ENCODE results near the gene TMEM178B.
"Not testable (repeated sequence)": the region's sequence is repeated elsewhere in the genome, so short reads cannot be mapped to it uniquely, and the experiment has no call there.

Gene TMEM178B

DNA sequence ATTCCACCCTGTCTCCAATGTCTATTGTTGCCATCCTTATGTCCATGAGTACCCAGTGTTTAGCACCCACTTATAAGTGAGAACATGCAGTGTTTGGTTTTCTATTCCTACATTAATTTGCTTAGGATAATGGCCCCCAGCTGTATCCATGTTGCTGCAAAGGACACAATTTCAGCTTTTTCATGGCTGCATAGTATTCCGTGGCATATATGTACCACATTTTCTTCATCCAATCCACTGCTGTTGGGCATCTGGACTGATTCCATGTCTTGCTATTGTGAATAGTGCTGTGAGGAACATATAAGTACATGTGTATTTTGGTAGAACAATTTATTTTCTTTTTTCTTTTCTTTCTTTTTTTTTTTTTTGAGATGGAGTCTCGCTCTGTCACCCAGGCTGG is 68.2 kb downstream of the TMEM178B start:
- DNase-seq (ENCODE audit: low spot score) = no peak

DNA sequence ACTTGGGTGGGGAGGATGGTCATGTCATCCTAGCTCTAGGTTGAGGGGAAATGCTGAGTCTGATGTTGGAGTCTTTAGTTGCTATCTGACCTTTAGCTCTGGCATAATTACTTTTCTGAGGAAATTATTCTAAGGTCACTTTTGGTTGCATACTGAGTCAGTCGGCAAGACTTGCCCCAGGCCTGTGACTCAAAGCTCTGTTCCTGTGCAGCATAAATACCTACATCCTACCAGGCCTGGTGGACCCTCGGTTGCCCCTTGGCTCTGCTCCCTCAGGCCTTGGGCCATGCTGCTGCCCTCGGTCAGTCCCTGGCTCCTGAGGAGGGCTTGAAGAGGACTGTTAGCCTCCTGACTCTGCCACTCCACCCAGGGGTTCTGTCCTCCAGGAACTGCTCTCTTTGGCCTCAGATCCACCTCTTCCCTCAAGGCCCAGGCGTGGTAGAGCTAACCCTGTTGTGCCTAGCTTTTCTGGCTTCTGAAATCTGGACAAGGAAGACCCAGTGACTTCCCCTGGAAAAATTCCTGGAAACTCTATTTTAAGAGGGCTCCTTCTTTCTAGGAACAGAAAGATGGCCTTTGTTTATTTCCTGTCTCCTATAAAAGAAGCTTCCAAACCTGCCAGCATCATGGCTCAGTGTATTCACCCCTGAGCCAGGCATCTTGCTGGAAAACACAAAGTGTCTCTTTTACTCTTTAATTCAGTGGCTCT is 71.2 kb downstream of the TMEM178B start:
- no peak for DNase-seq (ENCODE audit: low spot score)

- DNase-seq (ENCODE audit: low spot score) = no peak
Measured at GRCh38 chr7:141145630-141145982, 71.7 kb downstream of the TMEM178B start.

- no peak for DNase-seq (ENCODE audit: low spot score)
Measured at GRCh38 chr7:141147482-141147881, 73.6 kb downstream of the TMEM178B start.

DNA sequence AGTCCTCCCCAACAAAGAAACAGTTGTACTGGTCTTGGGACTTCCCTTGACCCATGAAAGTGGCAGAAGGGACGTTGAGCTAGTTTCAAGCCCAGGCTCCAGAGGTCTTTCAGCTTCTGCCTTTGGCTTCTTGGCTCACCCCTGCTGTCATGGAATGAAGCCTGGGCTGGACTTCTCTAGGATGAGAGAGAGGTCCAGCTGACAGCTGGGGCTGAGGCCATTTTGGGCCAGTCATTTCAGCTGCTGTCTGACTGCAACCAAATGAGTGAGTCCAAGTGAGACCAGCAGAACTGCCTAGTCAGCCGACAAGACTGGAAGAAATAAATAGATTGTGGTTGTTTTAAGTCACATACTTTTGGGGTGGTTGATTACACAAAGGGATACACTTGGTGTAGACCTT is 76.6 kb downstream of the TMEM178B start:
- no peak for DNase-seq (ENCODE audit: low spot score)

GRCh38 chr7:141151746-141152145 is 77.9 kb downstream of the TMEM178B start:
- DNase-seq (ENCODE audit: low spot score) = no peak

DNA sequence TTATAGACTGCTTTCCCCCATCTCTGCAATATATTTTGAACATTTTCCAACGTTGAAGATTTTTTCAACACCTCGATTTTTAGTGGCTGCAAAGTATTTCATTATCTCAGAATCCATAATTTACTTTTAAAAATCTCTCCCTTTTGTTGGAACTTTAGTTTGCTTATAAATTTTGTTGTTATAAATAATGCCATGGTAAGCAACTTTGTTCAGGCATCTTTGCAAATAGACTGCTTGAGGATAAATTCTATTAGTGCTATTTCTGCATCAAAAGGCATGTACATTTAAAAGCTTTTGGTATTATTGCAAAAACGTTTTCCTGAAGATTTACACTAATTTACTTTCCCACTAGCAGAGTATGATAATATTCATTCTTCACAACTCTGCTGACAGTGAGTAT is 79.4 kb downstream of the TMEM178B start:
- no peak for DNase-seq (ENCODE audit: low spot score)

DNA sequence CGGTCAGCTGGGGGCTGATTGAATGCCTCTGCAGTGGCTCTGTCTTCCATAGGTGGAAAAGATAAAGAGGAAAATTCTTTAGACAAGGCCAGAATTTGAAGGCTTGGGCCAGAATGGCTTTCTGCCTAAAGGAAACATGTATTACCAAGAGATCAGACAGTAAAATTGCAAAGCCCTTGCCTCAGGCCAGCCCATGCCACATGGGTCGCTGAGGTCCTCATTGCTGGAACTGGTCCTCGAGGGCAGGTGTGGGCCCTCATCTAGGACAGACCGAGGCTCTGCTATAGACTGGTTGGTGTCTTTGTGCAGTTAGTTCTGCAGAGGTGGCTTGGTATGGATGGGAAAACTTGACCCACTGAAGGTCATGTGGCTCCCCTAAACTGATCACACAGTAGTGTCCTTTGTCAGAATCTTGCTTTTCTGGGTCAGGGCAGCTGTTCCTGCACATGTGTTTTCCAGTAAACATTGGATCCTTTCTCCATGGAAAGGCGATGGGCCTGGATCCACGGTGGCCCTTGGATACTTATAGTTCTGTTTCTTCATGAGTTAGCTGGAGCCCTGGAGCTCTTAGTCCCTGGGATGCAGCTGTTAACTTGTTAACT is 80.4 kb downstream of the TMEM178B start:
- DNase-seq (ENCODE audit: low spot score) = no peak

GRCh38 chr7:141156407-141156806 is 82.5 kb downstream of the TMEM178B start:
- DNase-seq (ENCODE audit: low spot score) = no peak

GRCh38 chr7:141157138-141157765 is 83.4 kb downstream of the TMEM178B start:
- DNase-seq (ENCODE audit: low spot score) = no peak

DNA sequence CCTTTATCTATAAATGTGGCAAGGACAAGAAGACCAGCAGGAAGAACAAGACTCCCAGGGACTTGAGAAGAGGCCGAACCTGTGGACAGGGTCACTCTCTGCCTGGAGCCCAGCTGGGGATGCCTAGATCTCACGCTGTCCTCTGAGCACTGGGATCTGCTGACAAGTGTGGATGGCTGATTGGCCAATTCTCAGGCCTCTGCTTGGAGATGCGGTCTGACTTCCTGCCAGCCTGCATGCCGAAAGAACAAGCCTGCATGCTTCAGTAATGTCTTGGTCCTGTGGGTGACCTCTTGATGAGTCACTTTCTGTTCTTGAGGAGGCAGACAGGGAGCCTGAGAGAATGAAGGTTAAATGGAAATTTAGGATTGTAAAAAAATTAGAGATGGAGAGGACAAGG is 84.7 kb downstream of the TMEM178B start:
- no peak for DNase-seq (ENCODE audit: low spot score)

GRCh38 chr7:141160246-141160860 is 86.5 kb downstream of the TMEM178B start:
- no peak for DNase-seq (ENCODE audit: low spot score)

GRCh38 chr7:141161550-141162535 is 88.0 kb downstream of the TMEM178B start:
- DNase-seq (ENCODE audit: low spot score) = no peak

DNA sequence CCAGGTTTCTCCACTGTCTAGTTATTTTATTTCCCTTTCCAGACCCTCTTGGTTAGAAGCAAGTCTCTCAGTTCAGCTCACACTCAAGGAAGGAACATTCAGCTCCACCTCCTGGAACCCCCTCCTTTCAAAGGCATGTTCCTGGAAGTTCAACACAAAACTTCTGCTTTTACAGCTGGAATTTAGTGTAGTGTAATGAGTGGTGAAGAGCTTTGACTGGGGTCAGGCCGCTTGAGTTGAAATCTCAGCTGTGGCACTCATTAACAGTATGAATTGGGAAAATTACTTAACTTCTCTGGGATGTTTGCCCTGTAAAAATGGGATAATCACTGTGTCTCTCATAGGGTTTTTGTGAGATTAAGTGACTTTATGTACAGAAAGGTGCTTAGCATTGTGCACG is 91.7 kb downstream of the TMEM178B start:
- no peak for DNase-seq (ENCODE audit: low spot score)

GRCh38 chr7:141166926-141167325 is 93.1 kb downstream of the TMEM178B start:
- DNase-seq (ENCODE audit: low spot score) = no peak

DNA sequence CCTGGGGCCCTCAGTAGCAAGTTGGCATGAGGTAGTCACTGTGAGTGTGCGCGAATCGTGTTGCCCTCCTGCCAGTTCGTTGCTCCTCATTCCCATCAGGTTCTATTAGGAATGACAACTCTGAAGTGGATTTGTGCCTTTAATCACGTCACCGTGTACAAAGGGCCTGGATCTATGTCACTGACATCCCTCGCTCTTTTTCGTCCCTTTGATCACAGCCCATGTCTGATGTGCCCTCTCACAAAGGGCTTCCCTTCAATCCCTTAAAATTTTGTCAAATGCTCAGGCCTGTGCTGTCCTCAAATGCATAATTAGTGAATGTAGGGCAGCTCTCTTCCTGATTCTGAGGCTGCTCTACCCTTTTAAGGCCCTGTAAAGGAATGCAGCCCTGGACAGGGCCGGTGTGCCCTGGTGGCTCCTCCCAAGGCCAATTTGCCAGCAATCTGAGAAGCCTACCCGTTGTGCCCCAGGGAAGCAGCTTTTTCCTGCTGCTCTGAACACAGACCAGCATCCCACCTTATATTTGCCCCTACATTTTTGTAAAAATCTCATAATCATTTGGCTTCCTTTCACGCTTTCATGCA is 93.6 kb downstream of the TMEM178B start:
- DNase-seq (ENCODE audit: low spot score) = no peak

GRCh38 chr7:141169157-141169556 is 95.3 kb downstream of the TMEM178B start:
- DNase-seq (ENCODE audit: low spot score) = not testable (repeated sequence)

GRCh38 chr7:141175728-141176127 is 101.9 kb downstream of the TMEM178B start:
- DNase-seq (ENCODE audit: low spot score) = not testable (repeated sequence)

DNA sequence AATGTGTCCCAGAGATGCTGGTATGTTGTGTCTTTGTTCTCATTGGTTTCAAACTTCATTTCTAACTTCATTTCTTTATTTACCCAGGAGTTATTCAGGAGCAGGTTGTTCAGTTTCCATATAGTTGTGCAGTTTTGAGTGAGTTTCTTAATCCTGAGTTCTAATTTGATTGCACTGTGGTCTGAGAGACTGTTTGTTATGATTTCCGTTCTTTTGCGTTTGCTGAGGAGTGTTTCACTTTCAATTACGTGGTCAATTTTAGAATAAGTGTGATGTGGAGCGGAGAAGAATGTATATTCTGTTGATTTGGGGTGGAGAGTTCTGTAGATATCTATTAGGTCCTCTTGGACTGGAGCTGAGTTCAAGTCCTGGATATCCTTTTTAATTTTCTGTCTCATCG is 103.3 kb downstream of the TMEM178B start:
- not testable (repeated sequence) for DNase-seq (ENCODE audit: low spot score)

DNA sequence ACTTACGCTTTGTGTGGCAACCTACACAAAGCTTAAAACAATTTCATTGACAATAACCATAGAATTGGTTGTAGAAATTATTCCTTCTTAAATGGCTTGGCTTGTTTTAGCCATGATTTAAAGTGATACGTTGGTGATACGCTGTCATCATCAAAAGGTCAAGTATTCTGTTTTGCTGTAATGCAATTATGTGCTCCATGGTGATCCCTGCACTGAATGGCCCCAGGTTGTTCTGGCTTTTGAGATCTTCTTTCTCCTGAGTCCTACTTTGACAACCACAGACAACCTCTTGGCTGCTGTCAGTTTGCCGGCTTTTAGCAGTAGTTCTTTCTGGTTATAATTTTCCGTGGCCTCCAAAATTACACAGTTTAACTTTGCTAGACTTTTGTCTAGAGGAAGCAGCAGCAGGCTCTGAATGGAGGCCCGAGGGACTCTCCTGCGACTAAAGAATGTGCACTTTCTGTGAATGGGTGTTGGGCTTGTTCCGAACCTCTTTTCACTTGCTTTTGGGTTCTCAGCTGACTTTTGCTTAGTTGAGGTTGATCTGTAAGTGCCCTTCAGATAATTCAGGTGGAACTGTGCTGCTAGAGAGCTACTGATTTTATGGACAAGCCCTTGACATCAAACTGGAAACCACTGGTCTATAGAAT is 104.7 kb downstream of the TMEM178B start:
- no peak for DNase-seq (ENCODE audit: low spot score)

DNA sequence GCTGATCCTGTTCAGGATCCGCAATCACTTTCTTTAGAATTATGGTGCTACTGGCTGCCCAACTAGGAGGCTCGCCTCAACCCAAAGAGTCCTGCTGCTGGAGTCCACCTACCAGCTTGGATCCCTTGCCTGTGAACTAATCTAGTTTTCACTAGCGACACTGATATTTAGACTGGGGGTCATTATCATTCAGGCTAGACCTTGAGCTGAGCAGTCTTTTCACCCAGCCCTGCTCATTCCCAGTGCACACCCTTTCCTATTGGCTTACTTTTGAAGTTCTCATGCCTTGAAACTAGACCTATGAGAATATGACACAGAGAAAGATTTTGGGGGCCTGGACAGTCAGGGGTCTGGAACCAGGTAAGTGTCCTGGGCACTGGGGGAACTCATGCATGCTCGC is 107.9 kb downstream of the TMEM178B start:
- DNase-seq (ENCODE audit: low spot score) = no peak

Data from CD4-positive, alpha-beta T cell treated with Interleukin-15 for 4 hours (primary cell).